RWPE2 (cell line): ENCODE results near the gene KIF7.
A peak's percentile ranks its signal among the peaks of the same experiment; 100 is the strongest.

Experiments used
- ATAC-seq: fragments of 200-7000 bp; cut with Tn5 transposase; 3 replicates; pipeline ENCODE4 v1.9.1; 2021; ENCODE audit warnings: low read depth
- DNase-seq: peaks from one replicate; pipeline ENCODE4 v3.0.0-alpha.2; 2020; ENCODE audit warnings: low spot score
- H3K27ac ChIP-seq: fragments of 450-650 bp; 2 replicates; pipeline ENCODE4 v1.5.1; 2017; ENCODE audit warnings: mild to moderate bottlenecking; ENCODE audit not compliant: poor library complexity, severe bottlenecking
- H3K27me3 ChIP-seq: fragments of 250-450 bp; sonication (Bioruptor Pico); 2 replicates; pipeline ENCODE4 v1.5.1; 2021; ENCODE audit warnings: mild to moderate bottlenecking, moderate library complexity; ENCODE audit not compliant: insufficient read depth, poor library complexity, severe bottlenecking
- H3K36me3 ChIP-seq: fragments of 250-450 bp; sonication (Bioruptor Pico); 2 replicates; pipeline ENCODE4 v1.5.1; 2020; ENCODE audit warnings: low read depth, mild to moderate bottlenecking, moderate library complexity
- H3K4me1 ChIP-seq: fragments of 250-450 bp; sonication (Bioruptor Pico); 2 replicates; pipeline ENCODE4 v1.5.1; 2021; ENCODE audit warnings: mild to moderate bottlenecking, moderate library complexity; ENCODE audit not compliant: insufficient read depth, poor library complexity, severe bottlenecking
- H3K4me3 ChIP-seq: fragments of 250-450 bp; sonication (Bioruptor Pico); 2 replicates; pipeline ENCODE4 v1.5.1; 2021; ENCODE audit warnings: mild to moderate bottlenecking, moderate library complexity; ENCODE audit not compliant: severe bottlenecking
- H3K9me3 ChIP-seq: fragments of 250-450 bp; sonication (Bioruptor Pico); 2 replicates; pipeline ENCODE4 v1.5.1; 2021; ENCODE audit warnings: mild to moderate bottlenecking, moderate library complexity; ENCODE audit not compliant: severe bottlenecking
- CTCF ChIP-seq: fragments of 450-650 bp; IDR thresholded peaks from one replicate; pipeline ENCODE4 v1.5.1; 2017; ENCODE audit warnings: mild to moderate bottlenecking, moderate library complexity; ENCODE audit not compliant: poor library complexity, severe bottlenecking

Gene KIF7

GRCh38 chr15:89673165-89673512, 17.9 kb upstream of the KIF7 start:
- Histone ChIP-seq H3K27ac (no peak overlapping the region), H3K27me3 (no peaks in the 10 kb centered on the region), H3K4me3 (no peak overlapping the region), H3K36me3 (no peaks in the 10 kb centered on the region), H3K9me3 (no peaks in the 10 kb centered on the region), H3K4me1 (no peaks in the 10 kb centered on the region)
- peak; percentile 26 for TF ChIP-seq CTCF
- ATAC-seq (no peak), DNase-seq (no peak)

- H3K27ac ChIP-seq, result no peak overlapping the region
- H3K9me3 ChIP-seq, result no peaks in the 10 kb centered on the region
- DNase-seq (no peak), ATAC-seq (no peak)
- no peaks in the 10 kb centered on the region for H3K27me3 ChIP-seq
- no peaks in the 10 kb centered on the region for H3K4me1 ChIP-seq
- TF ChIP-seq CTCF, result no peak
- H3K4me3 ChIP-seq, result no peak overlapping the region
- H3K36me3 ChIP-seq, result no peaks in the 10 kb centered on the region
Observed at GRCh38 chr15:89672221-89673164, 17.2 kb upstream of the KIF7 start.

GRCh38 chr15:89671687-89672086, 16.4 kb upstream of the KIF7 start:
- H3K27me3 ChIP-seq, result no peaks in the 10 kb centered on the region
- no peaks in the 10 kb centered on the region for H3K36me3 ChIP-seq
- DNase-seq (no peak), ATAC-seq (no peak)
- H3K9me3 ChIP-seq, result no peaks in the 10 kb centered on the region
- no peak overlapping the region for H3K27ac ChIP-seq
- H3K4me3 ChIP-seq, result no peak overlapping the region
- no peaks in the 10 kb centered on the region for H3K4me1 ChIP-seq
- no peak for TF ChIP-seq CTCF

GRCh38 chr15:89670971-89671560, 15.8 kb upstream of the KIF7 start:
- H3K27me3 ChIP-seq, result no peaks in the 10 kb centered on the region
- H3K27ac ChIP-seq, result no peak overlapping the region
- no peak for TF ChIP-seq CTCF
- H3K9me3 ChIP-seq, result no peaks in the 10 kb centered on the region
- H3K4me3 ChIP-seq, result no peak overlapping the region
- no peak for DNase-seq
- H3K36me3 ChIP-seq, result no peaks in the 10 kb centered on the region
- H3K4me1 ChIP-seq, result no peaks in the 10 kb centered on the region
- ATAC-seq, result no peak

GRCh38 chr15:89669941-89670340, 14.7 kb upstream of the KIF7 start:
- TF ChIP-seq CTCF, result no peak
- no peak overlapping the region for H3K4me3 ChIP-seq
- DNase-seq (no peak), ATAC-seq (no peak)
- H3K4me1 ChIP-seq, result peaks cover 4% of the 10 kb centered on the region
- H3K27ac ChIP-seq, result no peak overlapping the region
- no peaks in the 10 kb centered on the region for H3K36me3 ChIP-seq
- H3K27me3 ChIP-seq, result no peaks in the 10 kb centered on the region
- H3K9me3 ChIP-seq, result no peaks in the 10 kb centered on the region
